Lung (tissue), 12 donors: ENCODE results near the gene CD58. TPM values are rescaled to one million over a fixed set of nuclear protein-coding genes. Genes with fewer than 3 reads are reported as not detected.

Source experiments
- ATAC-seq: fragments of 200-7000 bp; cut with Tn5 transposase; one replicate; pipeline ENCODE4 v1.9.1; 2020; ENCODE audit warnings: moderate number of reproducible peaks; ENCODE audit not compliant: insufficient read depth, low FRiP score
- DNase-seq, 3 donors: peaks; one replicate each; pipeline ENCODE4 v3.0.0-alpha.2; 2013 to 2017
- H3K27ac ChIP-seq, 2 donors: one replicate each; pipeline ENCODE4 v1.5.1; 2013; ENCODE audit warnings: mild to moderate bottlenecking in 2 of 2, moderate library complexity in 2 of 2, control low read depth in 1 of 2, inconsistent platforms in 1 of 2, low read depth in 1 of 2, low read length in 1 of 2
- H3K27me3 ChIP-seq, 3 donors: one replicate each; pipeline ENCODE4 v1.5.1; 2013; ENCODE audit warnings: low read length in 2 of 3; ENCODE audit not compliant: control insufficient read depth in 3 of 3, insufficient read depth in 3 of 3
- H3K36me3 ChIP-seq, 4 donors: one replicate each; pipeline ENCODE4 v1.5.1; 2013; ENCODE audit warnings: low read length in 4 of 4, mild to moderate bottlenecking in 1 of 4, moderate library complexity in 1 of 4; ENCODE audit not compliant: control insufficient read depth in 4 of 4, insufficient read depth in 4 of 4
- H3K4me1 ChIP-seq, 5 donors: one replicate each; pipeline ENCODE4 v1.5.1; 2013; ENCODE audit warnings: low read length in 5 of 5, mild to moderate bottlenecking in 2 of 5, moderate library complexity in 1 of 5; ENCODE audit not compliant: control insufficient read depth in 5 of 5, insufficient read depth in 5 of 5
- H3K4me3 ChIP-seq: one replicate; pipeline ENCODE4 v1.5.1; 2013; ENCODE audit warnings: mild to moderate bottlenecking, control low read depth, moderate library complexity
- H3K9ac ChIP-seq, 2 donors: one replicate each; pipeline ENCODE4 v1.5.1; 2013; ENCODE audit warnings: low read length in 2 of 2, control low read depth in 1 of 2; ENCODE audit not compliant: insufficient read depth in 1 of 2
- H3K9me3 ChIP-seq, 4 donors: one replicate each; pipeline ENCODE4 v1.5.1; 2013; ENCODE audit warnings: low read length in 3 of 4, mild to moderate bottlenecking in 1 of 4, moderate library complexity in 1 of 4; ENCODE audit not compliant: control insufficient read depth in 4 of 4, insufficient read depth in 3 of 4
- CTCF ChIP-seq: IDR thresholded peaks from 2 replicates; pipeline ENCODE4 v1.5.1; 2012; ENCODE audit warnings: mild to moderate bottlenecking; ENCODE audit errors: control extremely low read depth, extremely low read depth
- WGBS, 2 donors: extraction: QIAGEN DNeasy Blood & Tissue Kit; methylation state at CpG; one replicate each; pipeline ENCODE4 v1.1.7; 2013; 5-methylcytosine and 5-hydroxymethylcytosine counted together
- polyA plus RNA-seq, 2 donors: library from polyadenylated mRNA; stranded (reverse); fragments of 200-250 nt; gene quantifications; one replicate each; pipeline ENCODE4 v1.2.1, GENCODE V29; 2013
- total RNA-seq, 2 donors: library from RNA; depleted of rRNA in 1 of 2; stranded (reverse); fragments of >200 nt in 1 of 2; gene quantifications; one replicate each; pipeline ENCODE4 v1.2.1, GENCODE V29; 2014 to 2021
- donor health status: control.
- donor health status: control.
- donor health status: Bipolar disorder and iron deficiency.
- donor health status: healthy.
- donor health status: DM: yes; HTN: yes; CAD: no.

CD58 gene
- total and polyA plus RNA-seq, 4 donors = 27.5 to 52.1 (median 28.7) TPM

DNA sequence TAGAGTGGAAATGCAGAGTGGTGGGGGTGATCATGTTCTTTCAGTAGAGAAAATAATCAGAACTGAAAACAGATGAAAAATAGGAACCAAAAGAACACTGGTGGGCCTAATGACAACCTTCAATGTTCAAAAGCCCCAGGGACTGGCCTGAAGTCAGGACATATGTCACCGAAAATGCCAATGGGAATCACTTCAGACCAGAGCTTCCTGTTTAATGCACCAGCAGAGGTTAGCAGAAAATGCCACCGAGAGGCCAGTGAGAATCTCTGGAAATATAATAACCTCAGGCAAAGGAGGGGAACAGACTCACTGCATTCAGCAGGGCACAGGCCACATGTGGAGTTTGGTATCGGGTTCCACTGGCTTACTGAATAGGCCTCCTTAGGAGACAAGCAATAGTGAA lies 15.9 kb upstream of the CD58 start:
- DNase-seq = no peak
- Histone ChIP-seq H3K9ac (no peak overlapping the region), H3K36me3 (peaks cover 0 to 6% (median 0%) of the 10 kb centered on the region in 4 donors), H3K4me3 (no peak overlapping the region), H3K27me3 (no peaks in the 10 kb centered on the region), H3K4me1 (no peaks in the 10 kb centered on the region), H3K27ac (no peak overlapping the region), H3K9me3 (no peaks in the 10 kb centered on the region)
- no peak for TF ChIP-seq CTCF
- WGBS, 2 donors = 86 to 87% methylated on average over 3 of the region's 3 CpGs
- ATAC-seq = no peak

GRCh38 chr1:116585886-116586285 lies 15.1 kb upstream of the CD58 start:
- DNase-seq = no peak
- Histone ChIP-seq H3K9me3 (no peaks in the 10 kb centered on the region), H3K4me3 (no peak overlapping the region), H3K4me1 (no peaks in the 10 kb centered on the region), H3K27ac (no peak overlapping the region), H3K36me3 (peaks cover 0 to 6% (median 0%) of the 10 kb centered on the region in 4 donors), H3K9ac (no peak overlapping the region), H3K27me3 (no peaks in the 10 kb centered on the region)
- 68 to 89% methylated on average over 1 of the region's 1 CpG for WGBS, 2 donors
- no peak for TF ChIP-seq CTCF
- no peak for ATAC-seq

- Histone ChIP-seq H3K27ac (no peak overlapping the region), H3K9me3 (no peaks in the 10 kb centered on the region), H3K9ac (no peak overlapping the region), H3K36me3 (peaks cover 0 to 6% (median 1%) of the 10 kb centered on the region in 4 donors), H3K4me1 (no peaks in the 10 kb centered on the region), H3K27me3 (no peaks in the 10 kb centered on the region), H3K4me3 (no peak overlapping the region)
- no peak for DNase-seq
- 80 to 88% methylated on average over 3 of the region's 3 CpGs for WGBS, 2 donors
- ATAC-seq = no peak
- no peak for TF ChIP-seq CTCF
These were observed 10.6 kb upstream of the CD58 start for GRCh38 chr1:116581323-116581885.
